ENCODE results near the gene ROBO1.

Gene ROBO1

DNA sequence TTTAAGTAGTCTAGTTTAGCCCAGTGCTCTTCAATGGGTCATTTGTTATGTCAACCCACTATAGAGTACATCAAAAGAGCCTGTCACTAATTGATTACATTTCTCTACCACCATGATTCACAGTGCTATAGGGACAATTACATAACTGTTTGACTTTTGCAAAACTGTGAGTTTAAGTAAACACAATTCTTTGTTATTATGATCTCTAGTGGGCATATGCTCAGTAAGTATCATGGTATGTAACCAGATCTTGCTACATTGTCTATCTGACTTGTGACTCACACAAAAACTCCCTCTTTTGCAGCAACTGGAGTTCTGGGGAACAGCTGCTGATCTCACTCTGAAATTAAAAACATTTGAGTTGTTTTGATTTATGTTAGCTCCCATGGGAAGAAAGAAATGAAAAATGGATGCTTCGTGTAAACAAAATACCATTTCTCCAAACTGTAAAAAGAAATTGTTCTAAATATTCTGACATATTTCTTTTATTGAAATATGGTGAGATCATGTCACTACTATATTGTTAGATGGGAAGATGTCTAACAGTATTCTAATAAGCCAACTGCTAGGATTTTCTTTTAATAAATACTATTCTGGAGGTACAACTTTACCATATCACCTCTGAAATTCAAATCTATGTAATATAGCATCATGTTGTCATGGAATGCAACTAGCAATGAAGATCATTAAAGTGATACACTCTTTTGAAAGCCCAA is 470.4 kb downstream of the ROBO1 start:
- no peak for DNase-seq
- no peak for TF ChIP-seq GATA1 (IDR thresholded peaks at IDR 0.05; ENCODE audit: low read depth, low read length)
- no peak for TF ChIP-seq POLR2A (IDR thresholded peaks at IDR 0.05; ENCODE audit: low read length)

DNA sequence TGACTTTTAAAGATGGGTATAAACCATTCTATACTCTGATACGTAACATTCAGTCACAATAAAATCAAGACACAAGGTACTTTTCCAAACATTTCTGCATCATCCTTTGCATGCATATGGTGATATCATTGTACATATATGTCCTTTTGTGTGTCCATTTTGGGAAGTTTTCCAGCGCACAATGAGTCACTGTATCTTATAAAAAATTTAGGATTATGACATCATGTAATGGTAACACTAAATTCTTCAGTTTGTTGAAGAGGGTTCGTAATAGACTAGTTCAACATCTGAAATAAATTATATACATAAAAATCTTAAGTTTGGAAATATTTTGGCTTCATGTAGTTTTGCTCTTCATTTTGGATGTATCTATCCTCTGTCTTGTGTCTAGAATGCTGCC is 480.9 kb downstream of the ROBO1 start:
- no peak for TF ChIP-seq POLR2A (IDR thresholded peaks at IDR 0.05; ENCODE audit: low read length)
- no peak for TF ChIP-seq GATA1 (IDR thresholded peaks at IDR 0.05; ENCODE audit: low read depth, low read length)
- no peak for DNase-seq

DNA sequence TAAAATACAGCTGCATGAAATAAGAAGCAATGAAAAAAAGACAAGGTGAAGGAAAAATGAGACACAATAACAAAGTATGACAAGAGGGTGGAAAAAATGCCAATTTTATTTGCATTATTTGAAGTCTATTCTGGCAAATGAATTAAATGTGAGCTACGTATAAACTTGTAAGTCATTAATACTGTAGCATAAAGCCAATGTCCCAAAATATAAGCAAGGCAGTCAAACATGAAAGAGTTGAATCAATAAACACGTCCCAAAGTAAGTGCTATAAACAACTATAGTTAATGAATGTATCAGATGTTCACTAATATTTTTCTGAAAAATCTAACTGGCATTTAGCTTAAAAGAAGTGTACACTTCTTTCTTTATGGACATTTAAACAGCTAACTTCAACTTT is 481.9 kb downstream of the ROBO1 start:
- DNase-seq, result no peak
- TF ChIP-seq POLR2A (IDR thresholded peaks at IDR 0.05; ENCODE audit: low read length) (no peak), GATA1 (IDR thresholded peaks at IDR 0.05; ENCODE audit: low read depth, low read length) (no peak)

DNA sequence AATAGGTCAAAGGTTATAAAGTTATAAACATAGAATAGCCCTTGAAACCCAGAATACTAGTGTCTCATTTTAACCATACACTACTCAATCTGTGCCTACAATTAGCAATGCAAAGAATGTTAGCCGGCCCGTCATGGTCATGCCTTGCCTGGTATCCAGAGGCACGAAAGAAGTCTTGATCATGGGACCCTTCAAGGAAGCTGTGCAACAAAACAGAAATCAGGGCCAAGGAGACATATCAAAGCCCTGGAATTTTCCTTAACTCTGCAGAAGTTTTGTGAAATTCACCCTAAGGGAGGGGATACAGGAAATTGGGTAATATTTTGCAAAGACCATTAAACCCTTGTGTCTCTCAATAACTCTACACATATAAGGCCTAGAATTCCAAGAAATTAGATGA is 482.4 kb downstream of the ROBO1 start:
- TF ChIP-seq GATA1 (IDR thresholded peaks at IDR 0.05; ENCODE audit: low read depth, low read length) (no peak), POLR2A (IDR thresholded peaks at IDR 0.05; ENCODE audit: low read length) (no peak)

DNA sequence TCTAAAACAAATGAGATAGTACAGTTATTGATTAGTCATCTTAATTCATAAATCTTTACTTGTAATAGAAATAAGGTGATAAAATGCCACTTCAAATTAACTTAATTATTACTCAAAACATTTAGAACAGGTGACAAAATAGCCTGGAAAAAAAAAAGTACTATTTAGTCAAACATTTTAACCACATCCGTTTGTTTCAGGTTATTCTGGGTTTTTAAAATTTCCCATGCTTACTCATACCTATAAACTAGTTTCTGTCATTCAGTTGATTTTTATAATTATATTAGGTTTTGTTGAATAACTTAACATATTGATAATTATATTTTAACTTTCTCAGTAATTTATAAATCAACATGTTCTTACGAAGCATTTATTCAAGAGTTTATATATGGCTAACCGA is 483.0 kb downstream of the ROBO1 start:
- no peak for DNase-seq
- TF ChIP-seq GATA1 (IDR thresholded peaks at IDR 0.05; ENCODE audit: low read depth, low read length), result no peak
- TF ChIP-seq POLR2A (IDR thresholded peaks at IDR 0.05; ENCODE audit: low read length), result no peak

More for the DNA sequence above, 482.4 kb downstream of the ROBO1 start:
- no peak for DNase-seq

DNA sequence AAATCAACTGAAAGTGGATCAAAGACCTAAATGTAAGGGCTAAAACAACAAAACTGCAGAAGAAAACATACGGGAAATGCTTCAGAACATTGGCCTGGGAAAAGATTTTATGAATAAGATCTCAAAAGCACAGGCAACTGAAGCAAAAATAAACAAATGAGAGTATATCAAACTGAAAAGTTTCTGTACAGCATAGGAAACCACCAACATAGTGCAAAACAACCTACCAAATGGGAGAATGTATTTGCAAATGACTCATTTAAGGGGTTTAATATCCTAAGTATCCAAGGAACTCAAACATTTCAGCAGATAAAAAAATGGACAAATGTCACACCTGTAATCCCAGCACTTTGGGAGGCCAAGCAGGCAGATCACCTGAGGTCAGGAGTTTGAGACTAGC is 489.1 kb downstream of the ROBO1 start:
- no peak for DNase-seq
- TF ChIP-seq GATA1 (IDR thresholded peaks at IDR 0.05; ENCODE audit: low read depth, low read length) (no peak), POLR2A (IDR thresholded peaks at IDR 0.05; ENCODE audit: low read length) (no peak)

DNA sequence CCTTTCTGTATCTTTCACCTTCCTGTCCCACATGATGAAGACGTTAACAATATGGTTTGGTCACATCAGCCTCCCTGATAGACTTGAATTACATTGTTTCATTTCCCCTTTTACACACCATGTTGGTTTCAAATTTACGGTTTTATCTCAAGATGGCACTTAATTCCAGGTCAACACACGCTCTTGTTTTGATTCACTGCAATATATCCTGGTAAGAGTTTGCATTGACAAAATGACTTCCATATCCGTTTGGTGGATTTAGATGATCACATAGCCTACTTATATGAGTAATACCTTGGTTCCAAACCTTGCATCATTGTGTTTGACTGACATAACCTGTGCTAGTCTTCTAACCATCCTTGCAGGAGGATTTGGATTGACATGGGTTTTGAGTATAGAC is 499.4 kb downstream of the ROBO1 start:
- no peak for DNase-seq
- TF ChIP-seq GATA1 (IDR thresholded peaks at IDR 0.05; ENCODE audit: low read depth, low read length) (no peak), POLR2A (IDR thresholded peaks at IDR 0.05; ENCODE audit: low read length) (no peak)

DNA sequence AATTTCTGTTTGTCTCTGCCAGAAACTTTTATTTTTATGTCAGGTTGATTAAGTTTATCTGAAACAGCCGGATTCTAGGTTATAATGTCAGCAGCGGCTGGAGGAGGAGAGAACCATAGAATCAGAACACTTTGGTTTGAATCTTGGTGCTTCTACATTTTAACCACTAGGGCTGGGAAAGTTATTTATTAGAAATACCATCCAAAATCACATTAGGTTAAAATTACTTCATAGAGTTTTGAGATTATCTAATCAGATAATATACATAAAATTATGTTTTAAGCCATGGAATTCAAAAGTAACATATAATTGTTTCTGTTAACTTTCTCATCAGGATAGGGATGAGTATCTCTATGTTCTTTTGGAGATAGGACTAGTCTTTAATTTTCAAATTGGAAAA is 502.9 kb downstream of the ROBO1 start:
- no peak for DNase-seq
- TF ChIP-seq GATA1 (IDR thresholded peaks at IDR 0.05; ENCODE audit: low read depth, low read length) (no peak), POLR2A (IDR thresholded peaks at IDR 0.05; ENCODE audit: low read length) (no peak)

DNA sequence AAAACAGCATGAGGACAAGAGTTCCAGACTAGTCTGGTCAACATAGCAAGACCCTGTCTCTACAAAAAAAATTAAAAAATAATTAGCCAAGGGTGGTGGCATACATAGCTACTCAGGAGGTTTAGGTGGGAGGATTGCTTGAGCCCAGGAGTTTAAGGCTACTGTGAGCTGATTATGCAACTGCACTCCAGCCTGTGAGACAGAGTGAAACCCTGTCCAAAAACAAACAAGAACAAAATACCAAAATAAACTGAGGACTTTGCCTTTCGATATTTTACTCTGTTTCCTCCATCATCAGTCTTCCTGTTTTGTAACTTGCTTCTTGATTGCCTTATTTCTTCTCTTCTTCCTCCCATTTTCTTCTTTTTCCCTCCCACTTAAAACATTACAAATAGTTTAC is 504.4 kb downstream of the ROBO1 start:
- TF ChIP-seq GATA1 (IDR thresholded peaks at IDR 0.05; ENCODE audit: low read depth, low read length), result no peak
- TF ChIP-seq POLR2A (IDR thresholded peaks at IDR 0.05; ENCODE audit: low read length), result no peak
- DNase-seq, result no peak

DNA sequence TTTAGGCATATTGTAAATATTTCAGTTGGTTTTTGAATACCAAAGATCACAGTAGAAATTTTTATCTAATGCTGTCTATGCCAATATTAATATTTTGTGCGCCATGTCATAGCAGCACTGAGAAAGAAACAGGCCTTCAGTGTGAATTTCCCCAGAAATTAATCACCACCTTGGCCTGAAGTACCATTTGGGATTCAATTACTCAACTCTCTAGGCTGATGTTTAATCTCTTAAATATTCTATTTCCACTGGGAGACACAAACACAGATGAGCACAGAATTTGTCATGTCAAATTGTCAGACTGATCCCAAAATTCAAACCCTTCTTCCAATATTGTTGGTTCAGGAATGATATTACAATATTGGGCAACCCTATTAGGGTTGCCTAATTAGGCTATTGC is 509.3 kb downstream of the ROBO1 start:
- no peak for DNase-seq
- TF ChIP-seq POLR2A (IDR thresholded peaks at IDR 0.05; ENCODE audit: low read length) (no peak), GATA1 (IDR thresholded peaks at IDR 0.05; ENCODE audit: low read depth, low read length) (no peak)

DNA sequence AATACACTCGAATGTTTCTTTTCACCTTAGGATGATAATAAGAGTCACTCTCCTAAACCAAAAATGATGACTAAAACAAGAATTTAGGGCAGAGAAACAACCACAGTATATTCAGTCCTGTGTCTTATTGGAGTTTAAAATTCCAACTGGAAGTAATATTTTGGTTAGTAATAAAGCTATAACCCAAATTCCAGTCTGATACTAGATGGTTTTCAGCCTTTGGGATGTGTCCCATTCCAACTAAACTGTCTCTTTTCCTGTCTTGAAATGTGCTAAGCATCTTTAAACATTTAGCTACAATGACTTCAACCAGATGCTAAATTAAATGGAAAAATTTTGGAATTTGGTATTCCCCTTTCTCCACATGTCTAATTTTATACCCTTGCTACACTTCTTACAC is 510.0 kb downstream of the ROBO1 start:
- TF ChIP-seq GATA1 (IDR thresholded peaks at IDR 0.05; ENCODE audit: low read depth, low read length) (no peak), POLR2A (IDR thresholded peaks at IDR 0.05; ENCODE audit: low read length) (no peak)
- DNase-seq, result no peak

DNA sequence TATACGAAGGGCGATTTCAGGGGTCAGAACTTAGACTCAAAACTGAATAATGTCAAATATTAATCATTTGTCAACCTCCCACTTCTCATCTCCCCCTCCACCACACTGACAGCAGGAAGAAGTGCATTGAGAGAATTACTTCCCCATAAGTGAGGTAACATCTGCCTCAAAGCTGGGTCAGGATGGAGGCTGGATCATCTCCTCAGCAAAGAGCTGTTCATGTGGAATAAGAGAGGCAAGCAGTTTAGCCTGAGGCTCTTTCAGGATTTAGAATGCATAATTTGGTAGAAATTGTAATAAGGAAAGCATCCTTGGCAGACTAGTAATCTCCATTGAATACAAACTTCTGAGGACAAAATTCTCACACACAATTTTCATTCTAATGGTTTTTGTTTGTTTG is 512.1 kb downstream of the ROBO1 start:
- TF ChIP-seq GATA1 (IDR thresholded peaks at IDR 0.05; ENCODE audit: low read depth, low read length) (no peak), POLR2A (IDR thresholded peaks at IDR 0.05; ENCODE audit: low read length) (no peak)
- no peak for DNase-seq

DNA sequence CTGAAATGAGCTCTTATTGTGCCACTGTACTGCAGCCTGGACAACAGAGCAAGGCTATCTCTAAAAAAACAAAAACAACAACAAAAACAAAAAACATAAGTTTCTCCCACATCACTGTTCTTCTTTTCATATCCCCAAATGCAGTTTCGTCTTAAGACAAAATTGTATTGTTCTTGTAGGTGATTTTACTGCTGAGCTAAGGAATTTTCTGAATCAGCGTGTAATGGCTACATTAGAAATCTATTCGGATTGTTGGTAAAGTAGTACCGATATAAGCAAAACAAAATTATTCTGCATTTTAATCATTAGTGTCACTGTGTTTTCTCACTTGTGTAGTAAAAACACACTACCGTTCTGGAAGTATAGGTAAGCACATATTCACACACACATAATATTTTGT is 512.5 kb downstream of the ROBO1 start:
- TF ChIP-seq POLR2A (IDR thresholded peaks at IDR 0.05; ENCODE audit: low read length) (no peak), GATA1 (IDR thresholded peaks at IDR 0.05; ENCODE audit: low read depth, low read length) (no peak)
- DNase-seq, result no peak

DNA sequence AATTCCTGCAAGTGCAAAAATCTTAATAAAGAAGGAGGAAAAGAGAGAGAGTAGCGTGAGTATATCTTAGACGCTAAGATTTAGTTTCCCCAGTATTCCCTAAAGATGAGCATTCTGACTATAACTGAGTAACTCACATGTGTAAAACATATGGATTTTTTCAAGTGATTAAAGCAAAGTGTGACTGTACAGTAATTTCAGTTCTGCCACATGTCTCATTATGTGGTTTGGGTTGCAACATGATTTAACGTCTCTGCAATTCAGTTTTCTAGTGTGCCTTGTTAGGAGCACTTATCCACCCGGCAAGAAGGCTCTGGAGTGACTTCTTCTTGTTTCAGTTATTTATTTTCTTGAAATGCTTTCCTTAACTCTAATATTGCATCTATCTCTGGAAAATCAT is 514.1 kb downstream of the ROBO1 start:
- TF ChIP-seq POLR2A (IDR thresholded peaks at IDR 0.05; ENCODE audit: low read length) (no peak), GATA1 (IDR thresholded peaks at IDR 0.05; ENCODE audit: low read depth, low read length) (no peak)
- no peak for DNase-seq

DNA sequence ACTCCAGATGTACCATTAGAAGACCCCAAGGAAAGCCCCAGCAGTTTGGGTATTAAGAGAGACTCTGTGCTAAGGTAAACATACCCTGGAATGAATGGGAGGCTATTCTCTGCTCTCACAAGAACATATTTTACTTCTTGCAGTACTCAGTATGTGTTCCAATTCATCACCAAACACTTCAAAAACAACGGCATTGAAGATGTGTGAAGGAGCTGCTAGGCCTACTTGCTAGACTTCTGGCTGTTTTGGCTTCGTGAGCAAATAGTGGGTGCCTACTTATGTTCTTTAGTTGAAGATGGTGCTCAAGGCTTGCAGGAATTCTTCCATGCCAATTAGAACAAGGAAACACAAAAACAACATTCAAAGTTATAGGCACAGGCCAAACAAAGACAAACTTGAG is 514.5 kb downstream of the ROBO1 start:
- TF ChIP-seq GATA1 (IDR thresholded peaks at IDR 0.05; ENCODE audit: low read depth, low read length) (no peak), POLR2A (IDR thresholded peaks at IDR 0.05; ENCODE audit: low read length) (no peak)
- no peak for DNase-seq

DNA sequence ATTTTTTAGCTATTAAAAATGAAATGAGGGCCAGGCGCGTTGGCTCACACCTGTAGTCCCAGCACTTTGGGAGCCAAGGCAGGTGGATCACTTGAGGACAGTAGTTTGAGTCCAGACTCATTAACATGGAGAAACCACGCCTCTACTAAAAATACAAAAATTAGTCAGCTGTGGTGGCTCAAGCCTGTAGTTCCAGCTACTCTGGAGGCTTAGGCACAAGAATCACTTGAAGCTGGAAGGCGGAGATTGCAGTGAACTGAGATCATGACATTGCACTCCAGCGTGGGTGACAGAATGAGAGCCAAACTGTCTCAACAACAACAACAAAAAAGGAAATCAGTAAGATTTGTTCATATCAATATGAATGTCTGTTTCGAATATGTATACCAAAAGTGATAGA is 517.1 kb downstream of the ROBO1 start:
- TF ChIP-seq POLR2A (IDR thresholded peaks at IDR 0.05; ENCODE audit: low read length) (no peak), GATA1 (IDR thresholded peaks at IDR 0.05; ENCODE audit: low read depth, low read length) (no peak)
- DNase-seq, result no peak
